Loucy (cell line): ENCODE data around the gene FOSB.

Experiments
- EZH2phosphoT487 ChIP-seq: fragments of 200-600 bp; IDR thresholded peaks from 2 replicates; pipeline ENCODE4 v1.6.1; 2018; ENCODE audit warnings: antibody characterized with exemption, mild to moderate bottlenecking, moderate library complexity, borderline replicate concordance
- TF ChIP-seq, protein P1 (sequence below): fragments of 200-600 bp; sonication (generic); conservative IDR thresholded peaks from 2 replicates; pipeline ENCODE4 v1.5.1; 2014; ENCODE audit warnings: mild to moderate bottlenecking, antibody characterized with exemption, low read length

GRCh38 chr19:45514376-45515051 is 46.7 kb downstream of the FOSB start:
- TF ChIP-seq, protein P1, sequence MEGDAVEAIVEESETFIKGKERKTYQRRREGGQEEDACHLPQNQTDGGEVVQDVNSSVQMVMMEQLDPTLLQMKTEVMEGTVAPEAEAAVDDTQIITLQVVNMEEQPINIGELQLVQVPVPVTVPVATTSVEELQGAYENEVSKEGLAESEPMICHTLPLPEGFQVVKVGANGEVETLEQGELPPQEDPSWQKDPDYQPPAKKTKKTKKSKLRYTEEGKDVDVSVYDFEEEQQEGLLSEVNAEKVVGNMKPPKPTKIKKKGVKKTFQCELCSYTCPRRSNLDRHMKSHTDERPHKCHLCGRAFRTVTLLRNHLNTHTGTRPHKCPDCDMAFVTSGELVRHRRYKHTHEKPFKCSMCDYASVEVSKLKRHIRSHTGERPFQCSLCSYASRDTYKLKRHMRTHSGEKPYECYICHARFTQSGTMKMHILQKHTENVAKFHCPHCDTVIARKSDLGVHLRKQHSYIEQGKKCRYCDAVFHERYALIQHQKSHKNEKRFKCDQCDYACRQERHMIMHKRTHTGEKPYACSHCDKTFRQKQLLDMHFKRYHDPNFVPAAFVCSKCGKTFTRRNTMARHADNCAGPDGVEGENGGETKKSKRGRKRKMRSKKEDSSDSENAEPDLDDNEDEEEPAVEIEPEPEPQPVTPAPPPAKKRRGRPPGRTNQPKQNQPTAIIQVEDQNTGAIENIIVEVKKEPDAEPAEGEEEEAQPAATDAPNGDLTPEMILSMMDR: no peak
- no peak for TF ChIP-seq EZH2phosphoT487
